Measurements from ENCODE around the gene USF3. TPM values are rescaled to one million over a fixed set of nuclear protein-coding genes. Genes with fewer than 3 reads are reported as not detected.

Gene USF3
- total and polyA plus RNA-seq, 4 donors: 5.2 to 21.3 (median 9.8) TPM

DNA sequence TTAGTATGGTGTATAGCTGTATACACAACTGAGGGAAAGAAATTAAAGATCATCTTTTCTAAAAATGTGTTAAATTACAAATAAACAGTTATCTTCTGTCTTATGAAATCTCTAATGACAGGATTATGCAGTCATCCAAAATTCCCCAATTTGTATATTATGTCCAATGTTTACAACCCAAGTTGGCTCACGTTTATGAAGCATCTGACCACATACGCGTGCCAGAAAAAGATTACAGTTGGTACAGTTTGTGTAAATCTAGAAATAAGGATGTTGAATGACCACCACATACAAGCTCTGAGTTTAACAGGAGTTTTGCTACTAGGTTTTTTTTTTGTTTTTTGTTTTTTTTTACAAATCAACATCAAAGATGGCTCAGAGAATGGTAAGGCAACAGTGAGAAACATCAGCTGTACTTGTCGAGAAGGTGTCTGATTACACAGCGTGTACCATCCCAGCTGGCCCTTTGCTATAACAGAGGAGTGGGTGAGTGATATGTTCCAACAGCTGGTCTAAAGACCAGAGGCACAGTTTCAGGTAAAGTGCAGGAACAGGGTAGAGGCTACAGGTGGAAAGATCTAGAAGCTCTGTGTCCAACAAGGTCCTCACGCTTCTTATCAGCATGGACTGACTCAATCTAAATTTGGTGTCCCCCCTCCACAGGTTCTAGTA lies 47.1 kb downstream of the USF3 start:
- Histone ChIP-seq H3K9ac (ENCODE audit: insufficient read depth in 1 of 2, low read length in 2 of 2) (peak overlapping the region in 1 of 2 donors; percentile 7), H3K9me3 (ENCODE audit: control insufficient read depth in 4 of 4, insufficient read depth in 3 of 4, low read length in 3 of 4) (peaks cover 0 to 3% (median 0%) of the 10 kb centered on the region in 4 donors), H3K36me3 (ENCODE audit: control insufficient read depth in 4 of 4, insufficient read depth in 4 of 4, low read length in 4 of 4) (no peaks in the 10 kb centered on the region), H3K4me3 (no peak overlapping the region), H3K27me3 (ENCODE audit: control insufficient read depth in 3 of 3, insufficient read depth in 3 of 3, low read length in 2 of 3) (no peaks in the 10 kb centered on the region), H3K4me1 (ENCODE audit: control insufficient read depth in 5 of 5, insufficient read depth in 5 of 5, low read length in 5 of 5) (peaks cover 0 to 8% (median 4%) of the 10 kb centered on the region in 5 donors), H3K27ac (ENCODE audit: low read depth in 1 of 2, low read length in 1 of 2) (no peak overlapping the region)
- ATAC-seq (ENCODE audit: insufficient read depth, low FRiP score) (no peak), DNase-seq (peak in 2 of 3 donors; percentile 78 to 84)
- WGBS, 2 donors: 84 to 88% methylated on average over 6 of the region's 6 CpGs
- TF ChIP-seq, protein P1, sequence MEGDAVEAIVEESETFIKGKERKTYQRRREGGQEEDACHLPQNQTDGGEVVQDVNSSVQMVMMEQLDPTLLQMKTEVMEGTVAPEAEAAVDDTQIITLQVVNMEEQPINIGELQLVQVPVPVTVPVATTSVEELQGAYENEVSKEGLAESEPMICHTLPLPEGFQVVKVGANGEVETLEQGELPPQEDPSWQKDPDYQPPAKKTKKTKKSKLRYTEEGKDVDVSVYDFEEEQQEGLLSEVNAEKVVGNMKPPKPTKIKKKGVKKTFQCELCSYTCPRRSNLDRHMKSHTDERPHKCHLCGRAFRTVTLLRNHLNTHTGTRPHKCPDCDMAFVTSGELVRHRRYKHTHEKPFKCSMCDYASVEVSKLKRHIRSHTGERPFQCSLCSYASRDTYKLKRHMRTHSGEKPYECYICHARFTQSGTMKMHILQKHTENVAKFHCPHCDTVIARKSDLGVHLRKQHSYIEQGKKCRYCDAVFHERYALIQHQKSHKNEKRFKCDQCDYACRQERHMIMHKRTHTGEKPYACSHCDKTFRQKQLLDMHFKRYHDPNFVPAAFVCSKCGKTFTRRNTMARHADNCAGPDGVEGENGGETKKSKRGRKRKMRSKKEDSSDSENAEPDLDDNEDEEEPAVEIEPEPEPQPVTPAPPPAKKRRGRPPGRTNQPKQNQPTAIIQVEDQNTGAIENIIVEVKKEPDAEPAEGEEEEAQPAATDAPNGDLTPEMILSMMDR (IDR thresholded peaks at IDR 0.05; ENCODE audit: control extremely low read depth, extremely low read depth): no peak

DNA sequence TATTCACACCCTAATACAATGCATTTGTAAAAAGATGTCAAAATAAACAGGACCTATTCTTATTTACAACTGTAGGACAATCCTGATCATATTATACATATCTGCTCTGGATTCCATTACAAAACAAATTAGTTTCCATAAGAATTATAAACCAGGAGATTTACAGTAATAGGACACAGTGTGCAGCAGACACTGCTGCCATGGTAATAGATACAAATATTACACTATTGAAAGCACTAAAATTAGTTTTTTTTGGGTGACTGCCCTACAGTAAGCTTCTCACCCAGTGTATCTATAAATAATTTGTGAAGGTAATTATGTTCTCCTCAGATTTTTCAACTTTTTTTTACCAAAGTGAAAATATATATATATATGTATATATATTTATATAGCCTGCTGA lies 47.9 kb downstream of the USF3 start:
- Histone ChIP-seq H3K4me1 (ENCODE audit: control insufficient read depth in 5 of 5, insufficient read depth in 5 of 5, low read length in 5 of 5) (peaks cover 0 to 8% (median 4%) of the 10 kb centered on the region in 5 donors), H3K27me3 (ENCODE audit: control insufficient read depth in 3 of 3, insufficient read depth in 3 of 3, low read length in 2 of 3) (no peaks in the 10 kb centered on the region), H3K9ac (ENCODE audit: insufficient read depth in 1 of 2, low read length in 2 of 2) (no peak overlapping the region), H3K27ac (ENCODE audit: low read depth in 1 of 2, low read length in 1 of 2) (no peak overlapping the region), H3K4me3 (no peak overlapping the region), H3K9me3 (ENCODE audit: control insufficient read depth in 4 of 4, insufficient read depth in 3 of 4, low read length in 3 of 4) (peaks cover 0 to 3% (median 0%) of the 10 kb centered on the region in 4 donors), H3K36me3 (ENCODE audit: control insufficient read depth in 4 of 4, insufficient read depth in 4 of 4, low read length in 4 of 4) (no peaks in the 10 kb centered on the region)
- ATAC-seq (ENCODE audit: insufficient read depth, low FRiP score): no peak
- TF ChIP-seq, protein P1 (IDR thresholded peaks at IDR 0.05; ENCODE audit: control extremely low read depth, extremely low read depth): no peak
- peak in 1 of 3 donors; percentile 23 for DNase-seq

DNA sequence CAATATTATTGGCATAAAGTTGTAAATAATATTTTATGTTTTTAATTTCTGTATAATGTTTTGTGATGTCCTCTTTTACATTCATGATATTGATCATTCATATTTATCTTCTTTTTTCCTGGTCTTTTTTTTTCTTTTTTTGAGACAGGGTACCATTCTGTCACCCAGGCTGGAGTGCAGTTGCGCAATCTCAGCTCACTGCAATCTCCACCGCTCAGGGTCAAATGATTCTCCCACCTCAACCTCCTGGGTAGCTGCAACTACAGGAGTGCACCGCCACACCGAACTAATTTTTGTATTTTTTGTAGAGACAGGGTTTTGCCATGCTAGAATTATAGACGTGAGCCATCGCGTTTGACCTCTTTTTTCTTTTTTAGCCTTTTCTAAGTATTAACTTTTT lies 52.9 kb downstream of the USF3 start:
- DNase-seq (no peak), ATAC-seq (ENCODE audit: insufficient read depth, low FRiP score) (no peak)
- H3K9me3 ChIP-seq (ENCODE audit: control insufficient read depth in 4 of 4, insufficient read depth in 3 of 4, low read length in 3 of 4): peaks cover 0 to 3% (median 0%) of the 10 kb centered on the region in 4 donors
- 94 to 98% methylated on average over 7 of the region's 7 CpGs for WGBS, 2 donors
- no peak overlapping the region for H3K27ac ChIP-seq (ENCODE audit: low read depth in 1 of 2, low read length in 1 of 2)
- no peak overlapping the region for H3K9ac ChIP-seq (ENCODE audit: insufficient read depth in 1 of 2, low read length in 2 of 2)
- no peak overlapping the region for H3K4me3 ChIP-seq
- H3K27me3 ChIP-seq (ENCODE audit: control insufficient read depth in 3 of 3, insufficient read depth in 3 of 3, low read length in 2 of 3): no peaks in the 10 kb centered on the region
- peaks cover 0 to 2% (median 0%) of the 10 kb centered on the region in 5 donors for H3K4me1 ChIP-seq (ENCODE audit: control insufficient read depth in 5 of 5, insufficient read depth in 5 of 5, low read length in 5 of 5)
- TF ChIP-seq, protein P1 (IDR thresholded peaks at IDR 0.05; ENCODE audit: control extremely low read depth, extremely low read depth): no peak
- H3K36me3 ChIP-seq (ENCODE audit: control insufficient read depth in 4 of 4, insufficient read depth in 4 of 4, low read length in 4 of 4): no peaks in the 10 kb centered on the region

DNA sequence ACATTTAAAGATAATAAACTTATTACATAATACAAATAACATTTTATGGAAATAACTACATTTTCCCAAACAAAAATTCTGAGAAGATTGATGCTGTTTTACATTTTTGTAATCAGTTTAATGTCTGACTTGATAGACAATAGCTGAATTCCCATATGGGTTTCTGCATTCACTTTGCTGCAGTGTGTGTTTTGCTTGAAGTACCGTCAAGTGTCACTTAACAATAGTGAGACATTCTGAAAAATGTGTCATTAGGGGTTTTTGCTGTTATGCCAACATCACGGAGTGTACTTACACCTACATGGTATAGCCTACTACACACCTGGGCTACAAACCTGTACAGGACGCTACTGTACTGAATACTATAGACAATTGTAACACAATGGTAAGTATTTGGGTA lies 57.5 kb downstream of the USF3 start:
- TF ChIP-seq, protein P1 (IDR thresholded peaks at IDR 0.05; ENCODE audit: control extremely low read depth, extremely low read depth): no peak
- 71 to 90% methylated on average over 3 of the region's 3 CpGs for WGBS, 2 donors
- no peak for ATAC-seq (ENCODE audit: insufficient read depth, low FRiP score)
- Histone ChIP-seq H3K27ac (ENCODE audit: low read depth in 1 of 2, low read length in 1 of 2) (no peak overlapping the region), H3K36me3 (ENCODE audit: control insufficient read depth in 4 of 4, insufficient read depth in 4 of 4, low read length in 4 of 4) (no peaks in the 10 kb centered on the region), H3K4me1 (ENCODE audit: control insufficient read depth in 5 of 5, insufficient read depth in 5 of 5, low read length in 5 of 5) (no peaks in the 10 kb centered on the region), H3K9ac (ENCODE audit: insufficient read depth in 1 of 2, low read length in 2 of 2) (no peak overlapping the region), H3K9me3 (ENCODE audit: control insufficient read depth in 4 of 4, insufficient read depth in 3 of 4, low read length in 3 of 4) (no peaks in the 10 kb centered on the region), H3K4me3 (no peak overlapping the region), H3K27me3 (ENCODE audit: control insufficient read depth in 3 of 3, insufficient read depth in 3 of 3, low read length in 2 of 3) (no peaks in the 10 kb centered on the region)
- no peak for DNase-seq
